Activated CD8-positive, alpha-beta T cell treated with anti-CD3 and anti-CD28 coated beads, Interleukin-2, amount 10 ng/mL, durations not matched to agents 7 days and 5 days (primary cell): ENCODE data around the gene LCAT. TPM values are rescaled to one million over a fixed set of nuclear protein-coding genes. Genes with fewer than 3 reads are reported as not detected.
A peak's percentile ranks its signal among the peaks of the same experiment; 100 is the strongest.

ENCODE experiments used
- ATAC-seq: fragments of 150-1000 bp; cut with Tn5 transposase; one replicate; pipeline ENCODE4 v1.10.0; 2021; ENCODE audit warnings: moderate library complexity
- CTCF ChIA-PET: fragments of 350-600 bp; sonication (Branson Sonifier 250); formaldehyde crosslinking; loops from one replicate; lab custom pipeline; 2021; ENCODE audit warnings: antibody characterized with exemption; lab: Charles Lee
- POLR2A ChIA-PET: fragments of 350-600 bp; sonication (Branson Sonifier 250); formaldehyde crosslinking; loops from one replicate; lab custom pipeline; 2021; ENCODE audit warnings: antibody characterized with exemption; lab: Charles Lee
- DNase-seq: peaks from one replicate; pipeline ENCODE4 v3.0.0-alpha.2; 2020
- H3K27ac Mint-ChIP-seq: one replicate; pipeline ENCODE4 v1.8.0; 2021; ENCODE audit warnings: mild to moderate bottlenecking, mixed read lengths
- H3K27me3 Mint-ChIP-seq: one replicate; pipeline ENCODE4 v1.8.0; 2021; ENCODE audit warnings: low read depth, mixed read lengths
- H3K36me3 Mint-ChIP-seq: one replicate; pipeline ENCODE4 v1.8.0; 2021; ENCODE audit warnings: low read depth, mixed read lengths
- H3K4me1 Mint-ChIP-seq: one replicate; pipeline ENCODE4 v1.8.0; 2021; ENCODE audit warnings: low read depth, mixed read lengths
- H3K4me3 Mint-ChIP-seq: one replicate; pipeline ENCODE4 v1.8.0; 2021; ENCODE audit warnings: mild to moderate bottlenecking, mixed read lengths
- H3K9me3 Mint-ChIP-seq: one replicate; pipeline ENCODE4 v1.8.0; 2022; ENCODE audit warnings: mixed read lengths; ENCODE audit not compliant: insufficient read depth
- total RNA-seq, 2 experiments: library from RNA; stranded (reverse); gene quantifications; one replicate each; pipeline ENCODE4 v1.2.3, GENCODE V29; 2021

Gene LCAT
- total RNA-seq, 2 experiments from 2014 or later, result 22.4 to 23.1 TPM

GRCh38 chr16:67930191-67930590 lies 13.7 kb downstream of the LCAT start:
- H3K36me3 Mint-ChIP-seq, result peaks cover 36% of the 10 kb centered on the region
- CTCF ChIA-PET, result interaction anchor here (1.4 to 2.8 kb wide), 2 partner anchors 47 to 409 kb away, joined by 3 to 16 read pairs; partner anchors contain the start of gene NRN1L
- POLR2A ChIA-PET, result interaction anchor here (1.7 kb wide), 1 partner anchor 9 kb away, joined by 5 read pairs; no protein-coding TSS in a partner anchor

GRCh38 chr16:67928561-67929364 lies 15.2 kb downstream of the LCAT start:
- ATAC-seq, result peak; percentile 86
- ChIA-PET CTCF (interaction anchor here (0.8 to 2.8 kb wide), 14 partner anchors 11 to 265 kb away, joined by 3 to 16 read pairs (median 3); partner anchors contain the start of genes NRN1L and PSKH1), POLR2A (interaction anchor here (0.9 to 1.5 kb wide), 2 partner anchors 43 to 123 kb away, joined by 3 read pairs; no protein-coding TSS in a partner anchor)
- H3K4me3 Mint-ChIP-seq, result no peak overlapping the region
- H3K27me3 Mint-ChIP-seq, result no peaks in the 10 kb centered on the region
- H3K27ac Mint-ChIP-seq, result no peak overlapping the region
- no peaks in the 10 kb centered on the region for H3K9me3 Mint-ChIP-seq
- peaks cover 2% of the 10 kb centered on the region for H3K4me1 Mint-ChIP-seq
- DNase-seq, result peak; percentile 87
- peaks cover 22% of the 10 kb centered on the region for H3K36me3 Mint-ChIP-seq

More at GRCh38 chr16:67930191-67930590, 13.7 kb downstream of the LCAT start:
- peaks cover 17% of the 10 kb centered on the region for H3K4me1 Mint-ChIP-seq
- H3K27me3 Mint-ChIP-seq, result no peaks in the 10 kb centered on the region
- ATAC-seq (no peak), DNase-seq (no peak)
- peak overlapping the region; percentile 55 for H3K27ac Mint-ChIP-seq
- no peaks in the 10 kb centered on the region for H3K9me3 Mint-ChIP-seq
- no peak overlapping the region for H3K4me3 Mint-ChIP-seq

GRCh38 chr16:67928147-67928546 lies 15.8 kb downstream of the LCAT start:
- ChIA-PET CTCF (interaction anchor here (1.0 to 2.8 kb wide), 11 partner anchors 10 to 137 kb away, joined by 3 to 16 read pairs (median 3); partner anchors contain the start of genes NRN1L and PSKH1), POLR2A (interaction anchor here (0.9 to 1.5 kb wide), 2 partner anchors 42 to 123 kb away, joined by 3 read pairs; no protein-coding TSS in a partner anchor)
- Mint-ChIP-seq H3K27me3 (no peaks in the 10 kb centered on the region), H3K9me3 (no peaks in the 10 kb centered on the region), H3K36me3 (peaks cover 19% of the 10 kb centered on the region), H3K4me3 (no peak overlapping the region), H3K27ac (peak overlapping the region; percentile 49), H3K4me1 (no peaks in the 10 kb centered on the region)
- DNase-seq (no peak), ATAC-seq (no peak)

- Mint-ChIP-seq H3K9me3 (no peaks in the 10 kb centered on the region), H3K27me3 (no peaks in the 10 kb centered on the region), H3K4me1 (peaks cover under 1% of the 10 kb centered on the region), H3K36me3 (peaks cover 16% of the 10 kb centered on the region), H3K4me3 (no peak overlapping the region), H3K27ac (no peak overlapping the region)
- no peak for ATAC-seq
- ChIA-PET CTCF (interaction anchor here (1.0 to 2.8 kb wide), 8 partner anchors 12 to 138 kb away, joined by 3 to 16 read pairs (median 4); partner anchors contain the start of gene NRN1L), POLR2A (interaction anchor here (0.9 kb wide), 1 partner anchor 17 kb away, joined by 6 read pairs; no protein-coding TSS in a partner anchor)
- DNase-seq, result no peak
These were observed 16.6 kb downstream of the LCAT start for GRCh38 chr16:67927131-67927941.

- Mint-ChIP-seq H3K27me3 (no peaks in the 10 kb centered on the region), H3K4me3 (no peak overlapping the region), H3K4me1 (peaks cover 8% of the 10 kb centered on the region), H3K27ac (no peak overlapping the region), H3K9me3 (no peaks in the 10 kb centered on the region), H3K36me3 (peaks cover 10% of the 10 kb centered on the region)
- ChIA-PET CTCF (interaction anchor here (0.8 to 2.3 kb wide), 3 partner anchors 11 to 42 kb away, joined by 3 to 12 read pairs (median 3); partner anchors contain the start of genes NRN1L and PSMB10), POLR2A (interaction anchor here (0.8 to 4.6 kb wide), 2 partner anchors 10 to 53 kb away, joined by 3 to 19 read pairs; partner anchors contain the start of gene PSMB10)
- DNase-seq (no peak), ATAC-seq (no peak)
These were observed 17.7 kb downstream of the LCAT start for GRCh38 chr16:67926181-67926750.

GRCh38 chr16:67924140-67924906 lies 19.6 kb downstream of the LCAT start:
- Mint-ChIP-seq H3K27ac (no peak overlapping the region), H3K4me3 (no peak overlapping the region), H3K4me1 (peaks cover 8% of the 10 kb centered on the region), H3K9me3 (no peaks in the 10 kb centered on the region), H3K36me3 (peaks cover 2% of the 10 kb centered on the region), H3K27me3 (no peaks in the 10 kb centered on the region)
- DNase-seq (no peak), ATAC-seq (no peak)
- ChIA-PET POLR2A (interaction anchor here (4.6 kb wide), 1 partner anchor 12 kb away, joined by 19 read pairs; the partner anchor contains the start of gene PSMB10), CTCF (interaction anchor here (1.0 to 2.3 kb wide), 4 partner anchors 14 to 116 kb away, joined by 4 to 12 read pairs (median 4); partner anchors contain the start of gene NRN1L)

- H3K36me3 Mint-ChIP-seq, result peaks cover 2% of the 10 kb centered on the region
These were observed 20.4 kb downstream of the LCAT start for GRCh38 chr16:67923414-67924116.

GRCh38 chr16:67922740-67923139 lies 21.2 kb downstream of the LCAT start:
- ChIA-PET CTCF (interaction anchor here (1.0 to 2.6 kb wide), 4 partner anchors 19 to 401 kb away, joined by 3 to 13 read pairs (median 4); no protein-coding TSS in a partner anchor), POLR2A (interaction anchor here (0.6 to 4.6 kb wide), 3 partner anchors 8 to 104 kb away, joined by 3 to 19 read pairs (median 3); partner anchors contain the start of genes CTRL and PSMB10)
- Mint-ChIP-seq H3K4me1 (peaks cover 14% of the 10 kb centered on the region), H3K27ac (no peak overlapping the region), H3K4me3 (no peak overlapping the region), H3K9me3 (no peaks in the 10 kb centered on the region), H3K36me3 (no peaks in the 10 kb centered on the region), H3K27me3 (no peaks in the 10 kb centered on the region)
- DNase-seq (no peak), ATAC-seq (no peak)

More at GRCh38 chr16:67923414-67924116, 20.4 kb downstream of the LCAT start:
- DNase-seq, result no peak
- Mint-ChIP-seq H3K27me3 (no peaks in the 10 kb centered on the region), H3K4me3 (no peak overlapping the region), H3K27ac (no peak overlapping the region), H3K4me1 (peaks cover 8% of the 10 kb centered on the region), H3K9me3 (no peaks in the 10 kb centered on the region)
- no peak for ATAC-seq
- CTCF ChIA-PET, result interaction anchor here (1.2 to 2.6 kb wide), 2 partner anchors 108 to 402 kb away, joined by 5 to 13 read pairs; no protein-coding TSS in a partner anchor
- POLR2A ChIA-PET, result interaction anchor here (0.6 to 4.6 kb wide), 2 partner anchors 13 to 105 kb away, joined by 3 to 19 read pairs; partner anchors contain the start of gene PSMB10

- POLR2A ChIA-PET, result interaction anchor here (1.2 to 4.6 kb wide), 2 partner anchors 9 to 14 kb away, joined by 3 to 19 read pairs; partner anchors contain the start of genes CTRL and PSMB10
These were observed 21.7 kb downstream of the LCAT start for GRCh38 chr16:67922221-67922620.

More at GRCh38 chr16:67922221-67922620, 21.7 kb downstream of the LCAT start:
- no peaks in the 10 kb centered on the region for H3K27me3 Mint-ChIP-seq
- peaks cover 19% of the 10 kb centered on the region for H3K4me1 Mint-ChIP-seq
- no peak overlapping the region for H3K4me3 Mint-ChIP-seq
- ATAC-seq, result no peak
- peak overlapping the region; percentile 44 for H3K27ac Mint-ChIP-seq
- DNase-seq, result no peak
- H3K9me3 Mint-ChIP-seq, result no peaks in the 10 kb centered on the region
- H3K36me3 Mint-ChIP-seq, result no peaks in the 10 kb centered on the region
- CTCF ChIA-PET, result interaction anchor here (1.0 to 2.6 kb wide), 5 partner anchors 12 to 401 kb away, joined by 3 to 13 read pairs (median 4); no protein-coding TSS in a partner anchor
